Osteocyte (in vitro differentiated cells): ENCODE data around the gene ATP5F1B. TPM values are rescaled to one million over a fixed set of nuclear protein-coding genes. Genes with fewer than 3 reads are reported as not detected.
A peak's percentile ranks its signal among the peaks of the same experiment; 100 is the strongest.

Experiments
- DNase-seq: peaks from one replicate; pipeline ENCODE4 v3.0.0; 2021; ENCODE audit warnings: mixed read lengths; ENCODE audit not compliant: unreplicated experiment; ENCODE audit errors: extremely low spot score
- H3K27ac Mint-ChIP-seq: one replicate; pipeline ENCODE4 v1.8.0; 2021; ENCODE audit warnings: mild to moderate bottlenecking, mixed read lengths; ENCODE audit not compliant: unreplicated experiment
- H3K27me3 Mint-ChIP-seq: one replicate; pipeline ENCODE4 v1.8.0; 2021; ENCODE audit warnings: mixed read lengths; ENCODE audit not compliant: unreplicated experiment
- H3K36me3 Mint-ChIP-seq: one replicate; pipeline ENCODE4 v1.8.0; 2021; ENCODE audit warnings: mixed read lengths; ENCODE audit not compliant: unreplicated experiment
- H3K4me1 Mint-ChIP-seq: one replicate; pipeline ENCODE4 v1.8.0; 2021; ENCODE audit warnings: mixed read lengths; ENCODE audit not compliant: unreplicated experiment
- H3K4me3 Mint-ChIP-seq: one replicate; pipeline ENCODE4 v1.8.0; 2021; ENCODE audit warnings: mild to moderate bottlenecking, moderate library complexity, mixed read lengths; ENCODE audit not compliant: unreplicated experiment
- H3K9me3 Mint-ChIP-seq: one replicate; pipeline ENCODE4 v1.8.0; 2021; ENCODE audit warnings: mixed read lengths; ENCODE audit not compliant: unreplicated experiment
- long read RNA-seq: library from polyadenylated mRNA; unstranded; transcript quantifications from one replicate; pipeline ENCODE4 v2.0.0, GENCODE V29; 2021
- total RNA-seq: library from RNA; stranded (reverse); gene quantifications from 2 replicates; pipeline ENCODE4 v1.2.1, GENCODE V29; 2021
- TF ChIP-seq, protein P1 (sequence below): fragments of 200-600 bp; sonication (generic); IDR thresholded peaks from 2 replicates; pipeline ENCODE4 v1.5.0; 2021; ENCODE audit warnings: antibody characterized with exemption, mild to moderate bottlenecking, moderate library complexity

ATP5F1B gene
- total RNA-seq, result 423 TPM in 2 replicates
- long read RNA-seq, transcript ATP5F1B-201 (10 exons, 1,839 nt), result major isoform, 3,478 of 3,629 reads
- long read RNA-seq, partial matches to known transcripts, result 53 of 3,629 reads
- long read RNA-seq, other reads (novel, unspliced or antisense), result 97 of 3,629 reads

DNA sequence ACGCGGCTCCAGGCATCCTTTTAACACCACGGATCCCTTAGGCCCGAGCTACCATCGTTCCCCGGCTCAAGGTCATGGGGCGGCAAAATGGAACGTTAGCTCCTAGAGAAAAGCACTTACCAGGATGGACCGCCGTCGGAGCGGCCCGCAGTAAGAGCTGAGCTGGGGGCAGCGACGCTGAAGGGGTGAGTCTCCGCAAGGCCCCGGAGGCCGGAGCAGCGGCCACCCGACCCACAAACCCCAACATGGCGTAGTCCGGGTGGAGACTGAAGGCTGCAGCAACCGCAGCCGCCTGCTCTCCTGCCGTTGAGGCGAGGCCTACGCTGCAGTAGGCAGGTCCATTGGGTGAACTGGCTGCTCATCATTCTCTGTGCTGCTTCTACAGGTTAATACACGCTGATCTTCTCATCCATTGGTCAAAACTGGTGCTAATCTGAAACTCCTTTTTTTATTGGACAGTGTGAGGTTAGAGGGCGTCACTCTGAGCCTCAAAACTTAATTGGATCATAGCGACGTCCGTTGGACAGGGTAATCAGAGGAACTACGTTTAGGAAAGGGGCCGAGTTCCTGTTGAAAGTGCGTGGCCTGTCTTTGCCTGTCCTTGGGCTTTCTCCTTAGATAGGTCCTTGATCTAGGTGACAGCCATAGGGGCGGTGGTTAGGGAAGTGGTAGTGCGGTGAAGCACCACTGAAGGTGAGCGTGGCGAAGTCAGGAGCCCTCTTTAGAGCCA, at the start of gene ATP5F1B:
Gene ATP5F1B, minus strand, starts transcription at position 268 of the 730 bp plus-strand sequence. Its CDS starts 21 bp downstream, at position 247.
- no peaks in the 10 kb centered on the region for H3K9me3 Mint-ChIP-seq
- peak; percentile 97 for DNase-seq
- H3K27ac Mint-ChIP-seq, result peak within 1 kb of the TSS; percentile 98
- no peaks in the 10 kb centered on the region for H3K27me3 Mint-ChIP-seq
- peak within 1 kb of the TSS; percentile 99 for H3K4me3 Mint-ChIP-seq
- H3K36me3 Mint-ChIP-seq, result peaks cover 29% of the 10 kb centered on the region
- H3K4me1 Mint-ChIP-seq, result peaks cover 27% of the 10 kb centered on the region
- TF ChIP-seq, protein P1, sequence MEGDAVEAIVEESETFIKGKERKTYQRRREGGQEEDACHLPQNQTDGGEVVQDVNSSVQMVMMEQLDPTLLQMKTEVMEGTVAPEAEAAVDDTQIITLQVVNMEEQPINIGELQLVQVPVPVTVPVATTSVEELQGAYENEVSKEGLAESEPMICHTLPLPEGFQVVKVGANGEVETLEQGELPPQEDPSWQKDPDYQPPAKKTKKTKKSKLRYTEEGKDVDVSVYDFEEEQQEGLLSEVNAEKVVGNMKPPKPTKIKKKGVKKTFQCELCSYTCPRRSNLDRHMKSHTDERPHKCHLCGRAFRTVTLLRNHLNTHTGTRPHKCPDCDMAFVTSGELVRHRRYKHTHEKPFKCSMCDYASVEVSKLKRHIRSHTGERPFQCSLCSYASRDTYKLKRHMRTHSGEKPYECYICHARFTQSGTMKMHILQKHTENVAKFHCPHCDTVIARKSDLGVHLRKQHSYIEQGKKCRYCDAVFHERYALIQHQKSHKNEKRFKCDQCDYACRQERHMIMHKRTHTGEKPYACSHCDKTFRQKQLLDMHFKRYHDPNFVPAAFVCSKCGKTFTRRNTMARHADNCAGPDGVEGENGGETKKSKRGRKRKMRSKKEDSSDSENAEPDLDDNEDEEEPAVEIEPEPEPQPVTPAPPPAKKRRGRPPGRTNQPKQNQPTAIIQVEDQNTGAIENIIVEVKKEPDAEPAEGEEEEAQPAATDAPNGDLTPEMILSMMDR, result no peak

DNA sequence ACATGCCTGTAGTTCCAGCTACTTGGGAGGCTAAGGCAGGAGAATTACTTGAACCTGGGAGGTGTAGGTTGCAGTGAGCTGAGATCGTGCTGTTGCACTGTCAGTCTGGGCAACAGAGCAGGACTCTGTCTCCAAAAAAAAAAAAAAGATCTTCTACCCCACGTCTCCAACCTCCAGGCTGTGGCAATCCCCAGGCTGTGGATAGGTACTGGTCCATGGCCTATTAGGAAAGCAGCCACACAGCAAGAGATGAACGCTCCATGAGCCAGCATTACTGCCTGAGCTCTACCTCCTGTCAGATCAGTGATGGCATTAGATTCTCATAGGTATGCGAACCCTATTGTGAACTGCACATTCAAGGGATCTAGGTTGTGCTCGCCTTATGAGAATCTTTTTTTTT, 48.4 kb upstream of the ATP5F1B start:
- DNase-seq, result no peak
- peaks cover 8% of the 10 kb centered on the region for H3K4me1 Mint-ChIP-seq
- no peak overlapping the region for H3K4me3 Mint-ChIP-seq
- no peaks in the 10 kb centered on the region for H3K27me3 Mint-ChIP-seq
- TF ChIP-seq, protein P1, result no peak
- H3K27ac Mint-ChIP-seq, result no peak overlapping the region
- H3K9me3 Mint-ChIP-seq, result no peaks in the 10 kb centered on the region
- H3K36me3 Mint-ChIP-seq, result no peaks in the 10 kb centered on the region

DNA sequence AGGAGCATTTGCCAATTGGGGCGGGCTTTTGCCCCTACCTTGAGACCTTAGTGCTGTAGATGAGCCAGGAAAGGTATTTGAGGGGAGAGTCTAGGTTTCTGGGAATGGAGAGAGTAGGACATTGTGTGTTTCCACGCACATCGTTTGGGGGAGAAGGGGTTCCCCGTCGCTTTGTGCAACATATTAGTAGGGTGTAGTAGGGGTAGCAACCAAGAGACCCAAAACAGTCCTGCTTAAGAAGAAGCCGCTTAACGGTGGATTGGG, 43.0 kb upstream of the ATP5F1B start:
- H3K36me3 Mint-ChIP-seq, result peaks cover 12% of the 10 kb centered on the region
- DNase-seq, result no peak
- peak overlapping the region; percentile 99 for H3K27ac Mint-ChIP-seq
- peaks cover 37% of the 10 kb centered on the region for H3K4me1 Mint-ChIP-seq
- H3K9me3 Mint-ChIP-seq, result no peaks in the 10 kb centered on the region
- H3K4me3 Mint-ChIP-seq, result peak overlapping the region; percentile 98
- TF ChIP-seq, protein P1, result no peak
- H3K27me3 Mint-ChIP-seq, result no peaks in the 10 kb centered on the region

DNA sequence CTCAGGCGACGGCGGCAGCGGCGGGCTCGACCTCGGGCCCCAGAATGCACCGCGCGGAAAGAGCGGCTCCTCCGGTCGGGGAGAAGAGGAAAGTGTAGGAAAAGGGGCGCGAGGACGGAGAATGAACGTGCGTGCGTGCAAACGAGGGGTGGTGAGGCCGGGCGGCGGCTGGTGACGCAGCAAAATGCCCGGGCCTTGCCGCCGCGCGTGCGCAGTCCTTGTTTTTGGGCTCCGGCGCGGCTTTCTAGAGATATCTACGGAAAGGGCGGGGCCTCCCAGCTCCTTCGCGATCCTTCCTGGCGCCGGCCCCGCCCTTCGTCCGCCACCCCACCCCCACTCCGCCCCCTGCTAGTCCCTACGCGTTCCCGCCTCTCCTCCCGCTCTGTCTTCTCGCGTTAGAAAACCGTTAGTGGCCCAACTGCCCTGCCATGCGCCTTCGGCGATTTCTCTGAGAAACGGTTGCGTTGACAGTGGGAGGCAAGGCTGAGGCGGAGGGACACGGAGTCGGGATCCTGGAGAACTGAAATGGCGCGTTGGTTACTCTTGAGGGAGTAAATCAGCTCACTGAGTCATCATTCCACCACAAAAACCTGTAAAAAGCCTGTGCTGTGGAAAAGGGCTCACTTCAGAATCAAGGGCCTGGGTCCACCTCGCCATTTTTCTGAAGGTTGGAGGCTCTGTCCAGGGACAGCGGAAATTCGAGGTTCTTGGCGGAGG, 42.5 kb upstream of the ATP5F1B start, which contains the start of gene PTGES3:
Gene PTGES3, minus strand, starts transcription at position 156 of the 717 bp plus-strand sequence. CDS start 285 bp downstream, outside the sequence.
- H3K4me3 Mint-ChIP-seq, result peak within 1 kb of the TSS; percentile 98
- TF ChIP-seq, protein P1, result no peak
- no peaks in the 10 kb centered on the region for H3K9me3 Mint-ChIP-seq
- H3K27me3 Mint-ChIP-seq, result no peaks in the 10 kb centered on the region
- H3K27ac Mint-ChIP-seq, result peak within 1 kb of the TSS; percentile 99
- peaks cover 12% of the 10 kb centered on the region for H3K36me3 Mint-ChIP-seq
- peaks cover 38% of the 10 kb centered on the region for H3K4me1 Mint-ChIP-seq
- peak; percentile 99 for DNase-seq
